HepG2 (cell line): ENCODE data around the gene TFPI. TPM values are rescaled to one million over a fixed set of nuclear protein-coding genes. Genes with fewer than 3 reads are reported as not detected.
A peak's percentile ranks its signal among the peaks of the same experiment; 100 is the strongest.

ENCODE experiments used
- DNMT1 ChIP-seq: sonication (generic); formaldehyde crosslinking; IDR thresholded peaks from 2 replicates; pipeline ENCODE4 v1.5.1; 2020; ENCODE audit warnings: mild to moderate bottlenecking, missing genetic modification reagents
- MAFF ChIP-seq: IDR thresholded peaks from 2 replicates; pipeline ENCODE4 v1.6.1; 2011; ENCODE audit warnings: low read depth, low read length, improper control_type of control experiment
- MTA3 ChIP-seq: sonication (generic); formaldehyde crosslinking; IDR thresholded peaks from 2 replicates; pipeline ENCODE4 v1.4.0; 2020; ENCODE audit warnings: missing genetic modification reagents
- POLR2AphosphoS5 ChIP-seq: IDR thresholded peaks from 2 replicates; pipeline ENCODE4 v1.6.1; 2012; ENCODE audit warnings: low read depth, low read length
- REPIN1 ChIP-seq: sonication (generic); formaldehyde crosslinking; IDR thresholded peaks from 2 replicates; pipeline ENCODE4 v1.8.0; 2022; ENCODE audit warnings: missing genetic modification reagents, low read depth, mild to moderate bottlenecking, borderline replicate concordance
- TARDBP ChIP-seq: sonication (generic); formaldehyde crosslinking; IDR thresholded peaks from 2 replicates; pipeline ENCODE4 v1.8.0; 2022; ENCODE audit warnings: mild to moderate bottlenecking, missing genetic modification reagents
- THAP9 ChIP-seq: sonication (generic); formaldehyde crosslinking; IDR thresholded peaks from 2 replicates; pipeline ENCODE4; 2020; ENCODE audit warnings: missing genetic modification reagents, mild to moderate bottlenecking, borderline replicate concordance
- ZBTB40 ChIP-seq, 2 experiments: fragments of 450-650 bp in 1 of 2; sonication (generic) in 1 of 2; formaldehyde crosslinking in 1 of 2; IDR thresholded peaks; 2 replicates each; pipeline versions ENCODE4 v1.6.1 to v1.8.0; 2016 to 2022; ENCODE audit warnings: antibody characterized with exemption in 1 of 2, mild to moderate bottlenecking in 1 of 2, missing genetic modification reagents in 1 of 2
- ZNF235 ChIP-seq: sonication (generic); formaldehyde crosslinking; IDR thresholded peaks from 2 replicates; pipeline ENCODE4 v1.8.1; 2023; ENCODE audit warnings: mild to moderate bottlenecking, missing genetic modification reagents, borderline replicate concordance
- ZNF691 ChIP-seq: sonication (generic); formaldehyde crosslinking; IDR thresholded peaks from 2 replicates; pipeline ENCODE4 v1.4.0; 2020; ENCODE audit warnings: missing genetic modification reagents, low read depth, mild to moderate bottlenecking, borderline replicate concordance
- polyA plus RNA-seq, 8 experiments: library from polyadenylated mRNA; depleted of rRNA in 3 of 8; stranded (reverse) in 7 of 8; unstranded in 1 of 8; fragments of >200 nt; fragmentation: Illumina TruSeq in 4 of 8; extraction: Trizol in 4 of 8; gene quantifications; 2 replicates each; pipeline versions ENCODE4 v1.2.1 to v1.2.3, GENCODE V29; 2011 to 2016; ENCODE audit warnings: low read depth in 4 of 8, missing spikeins in 1 of 8, mixed read lengths in 1 of 8; ENCODE audit not compliant: insufficient read depth in 1 of 8
- total RNA-seq, 5 experiments: library from RNA; depleted of rRNA; stranded (reverse); fragments of >200 nt; fragmentation: Illumina TruSeq; extraction: Trizol; gene quantifications; 2 replicates each; pipeline ENCODE4 v1.2.3, GENCODE V29; 2016; ENCODE audit warnings: low read depth in 1 of 5

Gene TFPI
- total and polyA plus RNA-seq, 2 of the 13 experiments (the other 11 are each of a cell fraction or from before 2014, with no cell fraction given): 301 to 436 TPM

- TF ChIP-seq ZBTB40 (IDR thresholded peaks at IDR 0.05): no peak
- TF ChIP-seq ZBTB40 (CRISPR knock-in tag; IDR thresholded peaks at IDR 0.05): no peak
- no peak for TF ChIP-seq MTA3
- 0 out of 2 replicates have a peak, but pooled peaks have one; percentile 35 for TF ChIP-seq POLR2AphosphoS5
- TF ChIP-seq TARDBP (CRISPR knock-in tag): no peak
- TF ChIP-seq REPIN1 (CRISPR knock-in tag): no peak
- TF ChIP-seq MAFF: no peak
- no peak for TF ChIP-seq THAP9 (CRISPR knock-in tag)
- no peak for TF ChIP-seq ZNF235
- TF ChIP-seq DNMT1 (CRISPR knock-in tag): no peak
- TF ChIP-seq ZNF691 (CRISPR knock-in tag): no peak
These were observed 12.5 kb upstream of the TFPI start (continued) for GRCh38 chr2:187566712-187567111.
